Hepatocyte (in vitro differentiated cells): Measurements from ENCODE around the gene QPRT. TPM values are rescaled to one million over a fixed set of nuclear protein-coding genes. Genes with fewer than 3 reads are reported as not detected.
A peak's percentile ranks its signal among the peaks of the same experiment; 100 is the strongest.
"Not testable (repeated sequence)": the region's sequence is repeated elsewhere in the genome, so short reads cannot be mapped to it uniquely, and the experiment has no call there.

Source experiments
- DNase-seq: peaks from one replicate; pipeline ENCODE4 v3.0.0-alpha.2; 2016; ENCODE audit warnings: low spot score
- H2AFZ ChIP-seq: fragments of 200-600 bp; sonication (generic); 2 replicates; pipeline ENCODE4 v1.6.0; 2016; ENCODE audit warnings: antibody characterized with exemption, mild to moderate bottlenecking
- H3K27ac ChIP-seq: fragments of 200-600 bp; sonication (generic); 2 replicates; pipeline ENCODE4 v1.5.1; 2016; ENCODE audit warnings: mild to moderate bottlenecking
- H3K27me3 ChIP-seq: fragments of 200-600 bp; sonication (generic); 2 replicates; pipeline ENCODE4 v1.6.1; 2016
- H3K36me3 ChIP-seq: fragments of 200-600 bp; sonication (generic); replicated peaks from 2 replicates; pipeline ENCODE4 v1.5.1; 2016; ENCODE audit warnings: low read depth; ENCODE audit not compliant: insufficient read depth
- H3K4me1 ChIP-seq: fragments of 200-600 bp; sonication (generic); 2 replicates; pipeline ENCODE4 v1.5.1; 2016; ENCODE audit warnings: mild to moderate bottlenecking, moderate library complexity; ENCODE audit not compliant: insufficient read depth
- H3K4me2 ChIP-seq: fragments of 200-600 bp; sonication (generic); 2 replicates; pipeline ENCODE4 v1.6.0; 2016
- H3K4me3 ChIP-seq: fragments of 200-600 bp; sonication (generic); 2 replicates; pipeline ENCODE4 v1.5.1; 2016; ENCODE audit warnings: mild to moderate bottlenecking
- H3K79me2 ChIP-seq: fragments of 200-600 bp; sonication (generic); 2 replicates; pipeline ENCODE4 v1.6.0; 2017; ENCODE audit warnings: mild to moderate bottlenecking
- H3K9me2 ChIP-seq: fragments of 200-600 bp; sonication (generic); replicated peaks from 2 replicates; pipeline ENCODE4 v1.6.0; 2017; ENCODE audit warnings: mild to moderate bottlenecking; ENCODE audit not compliant: insufficient read depth
- H3K9me3 ChIP-seq: fragments of 200-600 bp; sonication (generic); 2 replicates; pipeline ENCODE4 v1.5.1; 2016; ENCODE audit warnings: low read depth, mild to moderate bottlenecking
- H4K20me1 ChIP-seq: fragments of 200-600 bp; sonication (generic); 2 replicates; pipeline ENCODE4 v1.6.0; 2016; ENCODE audit warnings: mild to moderate bottlenecking; ENCODE audit not compliant: insufficient read depth, poor library complexity, severe bottlenecking
- EZH2 ChIP-seq: fragments of 200-600 bp; sonication (generic); IDR thresholded peaks from 2 replicates; pipeline ENCODE4 v1.6.1; 2016; ENCODE audit warnings: antibody characterized with exemption, mild to moderate bottlenecking, borderline replicate concordance
- EZH2phosphoT487 ChIP-seq: fragments of 200-600 bp; sonication (generic); IDR thresholded peaks from one replicate; pipeline ENCODE4 v1.6.1; 2018; ENCODE audit warnings: antibody characterized with exemption, mild to moderate bottlenecking, low read depth, moderate library complexity; ENCODE audit not compliant: unreplicated experiment, severe bottlenecking
- WGBS: methylation state at CpG from one replicate; pipeline ENCODE4 v1.1.6; 2016; ENCODE audit warnings: low lambda C conversion rate; ENCODE audit errors: missing lambda C conversion rate; 5-methylcytosine and 5-hydroxymethylcytosine counted together
- polyA plus RNA-seq: library from polyadenylated mRNA; unstranded; fragments of >200 nt; fragmentation: Nextera tagmentation; extraction: Ambion mirVana; gene quantifications from 2 replicates; pipeline ENCODE4 v1.2.1, GENCODE V29; 2016
- total RNA-seq: library from RNA; depleted of rRNA; stranded (reverse); fragments of >200 nt; gene quantifications from 2 replicates; pipeline ENCODE4 v1.2.3, GENCODE V29; 2014
- TF ChIP-seq, protein P1 (sequence below): fragments of 200-600 bp; sonication (generic); IDR thresholded peaks from 2 replicates; pipeline ENCODE4 v1.5.1; 2016; ENCODE audit warnings: antibody characterized with exemption, mild to moderate bottlenecking; ENCODE audit not compliant: poor library complexity

QPRT gene
- total and polyA plus RNA-seq, 2 experiments from 2014 or later, result 217 to 340 TPM

GRCh38 chr16:29664091-29664921, 14.7 kb upstream of the QPRT start:
- no peak for TF ChIP-seq EZH2
- TF ChIP-seq, protein P1, sequence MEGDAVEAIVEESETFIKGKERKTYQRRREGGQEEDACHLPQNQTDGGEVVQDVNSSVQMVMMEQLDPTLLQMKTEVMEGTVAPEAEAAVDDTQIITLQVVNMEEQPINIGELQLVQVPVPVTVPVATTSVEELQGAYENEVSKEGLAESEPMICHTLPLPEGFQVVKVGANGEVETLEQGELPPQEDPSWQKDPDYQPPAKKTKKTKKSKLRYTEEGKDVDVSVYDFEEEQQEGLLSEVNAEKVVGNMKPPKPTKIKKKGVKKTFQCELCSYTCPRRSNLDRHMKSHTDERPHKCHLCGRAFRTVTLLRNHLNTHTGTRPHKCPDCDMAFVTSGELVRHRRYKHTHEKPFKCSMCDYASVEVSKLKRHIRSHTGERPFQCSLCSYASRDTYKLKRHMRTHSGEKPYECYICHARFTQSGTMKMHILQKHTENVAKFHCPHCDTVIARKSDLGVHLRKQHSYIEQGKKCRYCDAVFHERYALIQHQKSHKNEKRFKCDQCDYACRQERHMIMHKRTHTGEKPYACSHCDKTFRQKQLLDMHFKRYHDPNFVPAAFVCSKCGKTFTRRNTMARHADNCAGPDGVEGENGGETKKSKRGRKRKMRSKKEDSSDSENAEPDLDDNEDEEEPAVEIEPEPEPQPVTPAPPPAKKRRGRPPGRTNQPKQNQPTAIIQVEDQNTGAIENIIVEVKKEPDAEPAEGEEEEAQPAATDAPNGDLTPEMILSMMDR, result no peak
- TF ChIP-seq EZH2phosphoT487, result no peak
- H3K9me3 ChIP-seq, result no peaks in the 10 kb centered on the region
- no peak overlapping the region for H2AFZ ChIP-seq
- no peaks in the 10 kb centered on the region for H3K27me3 ChIP-seq
- H3K79me2 ChIP-seq, result no peaks in the 10 kb centered on the region
- 94% methylated on average over 31 of the region's 35 CpGs for WGBS
- H3K4me2 ChIP-seq, result no peak overlapping the region
- H3K4me1 ChIP-seq, result peaks cover 12% of the 10 kb centered on the region
- H4K20me1 ChIP-seq, result no peaks in the 10 kb centered on the region
- H3K36me3 ChIP-seq, result no peaks in the 10 kb centered on the region
- no peak overlapping the region for H3K27ac ChIP-seq
- H3K9me2 ChIP-seq, result no peaks in the 10 kb centered on the region
- DNase-seq, result no peak
- no peak overlapping the region for H3K4me3 ChIP-seq

DNA sequence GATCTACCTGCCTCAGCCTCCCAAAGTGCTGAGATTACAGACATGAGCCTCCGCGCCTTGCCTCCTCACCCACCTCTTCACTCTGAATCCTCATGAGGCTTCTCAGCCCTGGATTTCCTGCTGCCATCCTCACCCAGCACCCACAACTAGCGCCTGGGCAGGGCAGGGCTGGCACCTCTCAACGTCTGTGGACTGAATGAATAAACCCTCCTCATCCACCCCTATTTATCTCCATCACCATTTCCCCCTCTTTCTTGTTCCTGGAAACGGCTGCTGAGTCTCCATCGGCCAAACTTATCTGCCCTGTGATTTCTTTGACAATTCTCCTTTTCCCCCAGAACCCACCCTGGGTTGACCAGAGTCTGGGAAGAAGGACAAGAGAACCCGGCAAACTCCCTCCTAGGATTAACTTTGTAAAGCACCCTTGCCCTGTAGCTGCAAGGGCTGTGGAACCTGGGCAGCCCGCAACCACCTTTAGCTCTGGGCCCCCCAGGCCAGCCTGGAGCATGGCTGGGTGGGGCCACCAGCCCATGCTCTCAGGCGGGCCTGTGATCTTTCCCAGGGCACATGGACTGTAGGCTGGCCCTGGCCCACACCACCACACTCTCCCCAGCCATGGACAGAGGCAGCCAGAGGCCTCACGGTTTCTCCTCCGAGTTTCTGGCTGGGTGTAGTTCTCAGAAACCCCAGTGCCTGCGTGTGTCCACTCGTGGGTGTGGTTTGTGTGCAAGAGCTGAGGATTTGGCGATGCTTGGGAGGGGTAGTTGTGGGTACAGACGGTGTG, 13.5 kb upstream of the QPRT start:
- peak overlapping the region; percentile 76 for H3K27ac ChIP-seq
- DNase-seq, result no peak
- no peaks in the 10 kb centered on the region for H3K79me2 ChIP-seq
- H3K9me3 ChIP-seq, result no peaks in the 10 kb centered on the region
- no peaks in the 10 kb centered on the region for H3K36me3 ChIP-seq
- H2AFZ ChIP-seq, result no peak overlapping the region
- H3K4me1 ChIP-seq, result peaks cover 12% of the 10 kb centered on the region
- TF ChIP-seq, protein P1, result no peak
- no peak for TF ChIP-seq EZH2phosphoT487
- TF ChIP-seq EZH2, result no peak
- no peaks in the 10 kb centered on the region for H3K27me3 ChIP-seq
- H3K4me2 ChIP-seq, result peak overlapping the region; percentile 75
- H3K4me3 ChIP-seq, result no peak overlapping the region
- H3K9me2 ChIP-seq, result no peaks in the 10 kb centered on the region
- no peaks in the 10 kb centered on the region for H4K20me1 ChIP-seq
- WGBS, result 80% methylated on average over 15 of the region's 15 CpGs

DNA sequence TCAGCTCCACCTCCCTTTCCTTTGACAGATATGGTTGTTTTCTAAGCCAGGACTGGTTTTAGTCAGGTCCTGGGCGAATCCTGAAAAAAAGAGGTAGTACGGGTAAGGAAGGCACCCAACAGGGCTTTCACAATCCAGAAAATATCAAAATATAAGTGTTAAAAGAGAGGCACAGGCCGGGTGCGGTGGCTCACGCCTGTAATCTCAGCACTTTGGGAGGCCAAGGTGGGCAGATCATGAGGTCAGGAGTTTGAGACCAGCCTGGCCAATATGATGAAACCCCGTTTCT, 11.7 kb upstream of the QPRT start:
- H3K79me2 ChIP-seq, DNase-seq, H3K9me2 ChIP-seq, H4K20me1 ChIP-seq, H2AFZ ChIP-seq, H3K4me3 ChIP-seq, H3K36me3 ChIP-seq, H3K27me3 ChIP-seq, H3K9me3 ChIP-seq: not testable (repeated sequence)
- peak overlapping the region; percentile 75 for H3K4me2 ChIP-seq
- H3K27ac ChIP-seq, result peak overlapping the region; percentile 76
- WGBS, result 95% methylated on average over 6 of the region's 6 CpGs
- H3K4me1 ChIP-seq, result peaks cover 12% of the 10 kb centered on the region

DNA sequence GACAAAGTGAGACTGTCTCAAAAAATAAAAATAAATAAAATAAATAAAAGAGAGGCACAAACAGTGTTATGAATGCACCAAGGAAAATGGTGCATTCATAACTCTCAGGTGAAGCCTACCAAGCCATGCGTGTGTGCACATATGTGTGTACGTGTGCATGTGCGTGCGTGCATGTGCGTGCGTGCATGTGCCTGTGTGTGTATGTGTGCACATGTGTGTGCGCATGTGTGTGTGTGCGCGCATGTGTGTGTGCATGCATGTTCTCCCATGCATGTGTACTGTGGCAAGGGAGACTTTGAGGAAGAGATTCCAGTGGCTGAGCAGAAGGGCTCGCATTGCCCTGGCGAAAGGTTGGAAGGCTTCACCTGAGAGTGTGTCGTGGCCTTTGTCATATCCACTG, 11.2 kb upstream of the QPRT start:
- no peak overlapping the region for H2AFZ ChIP-seq
- H3K9me2 ChIP-seq, result no peaks in the 10 kb centered on the region
- no peaks in the 10 kb centered on the region for H3K36me3 ChIP-seq
- H3K27me3 ChIP-seq, result no peaks in the 10 kb centered on the region
- no peak overlapping the region for H3K27ac ChIP-seq
- DNase-seq, result no peak
- no peaks in the 10 kb centered on the region for H4K20me1 ChIP-seq
- H3K4me2 ChIP-seq, result no peak overlapping the region
- peaks cover 12% of the 10 kb centered on the region for H3K4me1 ChIP-seq
- TF ChIP-seq, protein P1, result no peak
- 98% methylated on average over 12 of the region's 12 CpGs for WGBS
- no peaks in the 10 kb centered on the region for H3K9me3 ChIP-seq
- H3K79me2 ChIP-seq, result no peaks in the 10 kb centered on the region
- H3K4me3 ChIP-seq, result no peak overlapping the region
